ENCODE results near the gene LARGE1. TPM values are rescaled to one million over a fixed set of nuclear protein-coding genes. Genes with fewer than 3 reads are reported as not detected.

Gene LARGE1
- total RNA-seq, 4 donors from 2014 or later: 24.9 to 51.0 (median 32.7) TPM

- peaks cover 0 to 6% (median 0%) of the 10 kb centered on the region in 3 donors for H3K36me3 ChIP-seq
- 91 to 94% methylated on average over 9 of the region's 9 CpGs for WGBS, 2 donors
- no peak for DNase-seq (ENCODE audit: low spot score in 2 of 2)
- peaks cover 0 to 20% (median 7%) of the 10 kb centered on the region in 4 donors for H3K4me1 ChIP-seq
- TF ChIP-seq EP300 (IDR thresholded peaks at IDR 0.05) (no peak), POLR2A (IDR thresholded peaks at IDR 0.05) (no peak), CTCF (IDR thresholded peaks at IDR 0.05) (no peak)
- H3K27me3 ChIP-seq: no peaks in the 10 kb centered on the region
- H3K9me3 ChIP-seq: peaks cover 0 to 5% (median 0%) of the 10 kb centered on the region in 4 donors
- H3K27ac ChIP-seq: no peak overlapping the region
- no peak overlapping the region for H3K4me3 ChIP-seq
Measured at GRCh38 chr22:33521879-33522665, 398.2 kb downstream of the LARGE1 start.

- 95 to 96% methylated on average over 8 of the region's 8 CpGs for WGBS, 2 donors
- TF ChIP-seq EP300 (IDR thresholded peaks at IDR 0.05): no peak
- no peak for TF ChIP-seq CTCF (IDR thresholded peaks at IDR 0.05)
- TF ChIP-seq POLR2A (IDR thresholded peaks at IDR 0.05): no peak
- Histone ChIP-seq H3K4me1 (peaks cover 0 to 20% (median 7%) of the 10 kb centered on the region in 4 donors), H3K27ac (no peak overlapping the region), H3K36me3 (peaks cover 0 to 6% (median 0%) of the 10 kb centered on the region in 3 donors), H3K4me3 (no peak overlapping the region), H3K27me3 (no peaks in the 10 kb centered on the region), H3K9me3 (peaks cover 0 to 5% (median 0%) of the 10 kb centered on the region in 4 donors)
- no peak for DNase-seq (ENCODE audit: low spot score in 2 of 2)
Measured at GRCh38 chr22:33520904-33521780, 399.1 kb downstream of the LARGE1 start.

GRCh38 chr22:33519974-33520903 lies 400.0 kb downstream of the LARGE1 start:
- 75 to 85% methylated on average over 13 of the region's 13 CpGs for WGBS, 2 donors
- peaks cover 0 to 25% (median 7%) of the 10 kb centered on the region in 4 donors for H3K4me1 ChIP-seq
- H3K36me3 ChIP-seq: peaks cover 0 to 6% (median 0%) of the 10 kb centered on the region in 3 donors
- H3K27me3 ChIP-seq: no peaks in the 10 kb centered on the region
- H3K4me3 ChIP-seq: no peak overlapping the region
- peak overlapping the region in 2 of 4 donors; percentile 52 to 65 for H3K27ac ChIP-seq
- no peak for TF ChIP-seq CTCF (IDR thresholded peaks at IDR 0.05)
- TF ChIP-seq EP300 (IDR thresholded peaks at IDR 0.05): no peak
- TF ChIP-seq POLR2A (IDR thresholded peaks at IDR 0.05): no peak
- peaks cover 0 to 5% (median 0%) of the 10 kb centered on the region in 4 donors for H3K9me3 ChIP-seq
- DNase-seq (ENCODE audit: low spot score in 2 of 2): no peak

- Histone ChIP-seq H3K4me1 (peaks cover 0 to 25% (median 7%) of the 10 kb centered on the region in 4 donors), H3K36me3 (peaks cover 0 to 6% (median 0%) of the 10 kb centered on the region in 3 donors), H3K4me3 (no peak overlapping the region), H3K9me3 (peaks cover 0 to 5% (median 0%) of the 10 kb centered on the region in 4 donors), H3K27ac (peak overlapping the region in 2 of 4 donors; percentile 52 to 65), H3K27me3 (no peaks in the 10 kb centered on the region)
- TF ChIP-seq CTCF (IDR thresholded peaks at IDR 0.05) (peak; percentile 52 to 80 (median 62)), POLR2A (IDR thresholded peaks at IDR 0.05) (no peak)
- WGBS, 2 donors: 25 to 27% methylated on average over 13 of the region's 13 CpGs
- peak in 1 of 2 donors; percentile 76 for DNase-seq (ENCODE audit: low spot score in 2 of 2)
Measured at GRCh38 chr22:33519071-33519973, 401.0 kb downstream of the LARGE1 start.

All from tibial nerve (tissue), 4 donors.